ENCODE measurements around the gene TPK1. TPM values are rescaled to one million over a fixed set of nuclear protein-coding genes. Genes with fewer than 3 reads are reported as not detected.

The TPK1 gene
- total RNA-seq, 1 experiment from 2014 or later: 3.1 TPM

- H4K8ac ChIP-seq (replicated peaks; ENCODE audit: insufficient read length, low read depth, low read length): no peak overlapping the region
- Mint-ChIP-seq H3K4me1 (no peaks in the 10 kb centered on the region), H3K27me3 (ENCODE audit: low read depth) (no peaks in the 10 kb centered on the region), H3K4me3 (no peak overlapping the region), H3K27ac (no peak overlapping the region), H3K36me3 (ENCODE audit: insufficient read depth in 1 of 3, low read depth in 3 of 3) (no peaks in the 10 kb centered on the region; a peak in 1 of 7 replicates), H3K9me3 (peaks cover 0 to 5% of the 10 kb centered on the region in 2 experiments; a peak in 2 of 5 replicates)
- H3K79me2 ChIP-seq (ENCODE audit: insufficient read depth, low read length): no peaks in the 10 kb centered on the region
- H3K27me3 ChIP-seq (ENCODE audit: insufficient read depth, low read length): no peaks in the 10 kb centered on the region
- H3K27ac ChIP-seq (ENCODE audit: insufficient read length, low read depth, low read length): no peak overlapping the region
- TF ChIP-seq CTCF (conservative IDR thresholded peaks at IDR 0.05): no peak
- H2AK5ac ChIP-seq (ENCODE audit: insufficient read length, low read length): no peak overlapping the region
- no peak overlapping the region for H3K4ac ChIP-seq (ENCODE audit: low read depth, low read length)
- no peak overlapping the region for H3K9ac ChIP-seq (ENCODE audit: extremely low read depth, insufficient read length, low read length)
- DNase-seq: no peak
- H3K4me2 ChIP-seq (ENCODE audit: insufficient read depth, insufficient read length, low read length): no peak overlapping the region
- H3K79me1 ChIP-seq (ENCODE audit: insufficient read depth, low read depth, low read length, poor library complexity, severe bottlenecking): no peaks in the 10 kb centered on the region
- no peak overlapping the region for H2BK120ac ChIP-seq (ENCODE audit: low read depth, low read length, poor library complexity, severe bottlenecking)
- no peak overlapping the region for H2BK5ac ChIP-seq (ENCODE audit: insufficient read length, low read length)
- H3K23me2 ChIP-seq (ENCODE audit: insufficient read length, low read depth, low read length, poor library complexity, severe bottlenecking): no peaks in the 10 kb centered on the region
- H3K4me1 ChIP-seq (ENCODE audit: insufficient read depth, low read length): no peaks in the 10 kb centered on the region
- no peak overlapping the region for H3K14ac ChIP-seq (ENCODE audit: insufficient read depth, low read length)
- no peak overlapping the region for H2BK20ac ChIP-seq (ENCODE audit: low read depth, low read length, poor library complexity, severe bottlenecking)
- no peak overlapping the region for H2AFZ ChIP-seq (ENCODE audit: low read length)
- H3T11ph ChIP-seq (ENCODE audit: low read length): no peak overlapping the region
- H3K23ac ChIP-seq (ENCODE audit: insufficient read length, low read depth, low read length): no peak overlapping the region
- no peak overlapping the region for H3K56ac ChIP-seq (ENCODE audit: insufficient read length, low read depth, low read length)
- no peak overlapping the region for H2BK12ac ChIP-seq (ENCODE audit: insufficient read length, low read depth, low read length)
- no peak overlapping the region for H2BK15ac ChIP-seq (ENCODE audit: low read depth, low read length)
- H3K9me3 ChIP-seq (ENCODE audit: control insufficient read depth, low read depth, low read length): no peaks in the 10 kb centered on the region
- no peak overlapping the region for H4K5ac ChIP-seq (ENCODE audit: insufficient read length, low read depth, low read length)
- no peak overlapping the region for H4K91ac ChIP-seq (ENCODE audit: insufficient read length, low read depth, low read length)
- no peaks in the 10 kb centered on the region for H4K20me1 ChIP-seq (ENCODE audit: control insufficient read depth, insufficient read depth, insufficient read length)
- H3K18ac ChIP-seq (ENCODE audit: insufficient read length, low read depth, low read length): no peak overlapping the region
Measured at GRCh38 chr7:144468990-144469732, 366.7 kb downstream of the TPK1 start.

Measured in H9 (cell line).